NCI-H82 (cell line): Measurements from ENCODE around the gene NBPF6.
"Not testable (repeated sequence)": the region's sequence is repeated elsewhere in the genome, so short reads cannot be mapped to it uniquely, and the experiment has no call there.

Experiments
- DNase-seq: peaks from one replicate; lab custom pipeline; 2025; lab: John Stamatoyannopoulos, UW

Gene NBPF6

GRCh38 chr1:108450043-108450442 lies at the start of gene NBPF6:
Gene NBPF6 (plus strand): TSS chr1:108450343. CDS start chr1:108450602, 259 bp downstream.
- not testable (repeated sequence) for DNase-seq

DNA sequence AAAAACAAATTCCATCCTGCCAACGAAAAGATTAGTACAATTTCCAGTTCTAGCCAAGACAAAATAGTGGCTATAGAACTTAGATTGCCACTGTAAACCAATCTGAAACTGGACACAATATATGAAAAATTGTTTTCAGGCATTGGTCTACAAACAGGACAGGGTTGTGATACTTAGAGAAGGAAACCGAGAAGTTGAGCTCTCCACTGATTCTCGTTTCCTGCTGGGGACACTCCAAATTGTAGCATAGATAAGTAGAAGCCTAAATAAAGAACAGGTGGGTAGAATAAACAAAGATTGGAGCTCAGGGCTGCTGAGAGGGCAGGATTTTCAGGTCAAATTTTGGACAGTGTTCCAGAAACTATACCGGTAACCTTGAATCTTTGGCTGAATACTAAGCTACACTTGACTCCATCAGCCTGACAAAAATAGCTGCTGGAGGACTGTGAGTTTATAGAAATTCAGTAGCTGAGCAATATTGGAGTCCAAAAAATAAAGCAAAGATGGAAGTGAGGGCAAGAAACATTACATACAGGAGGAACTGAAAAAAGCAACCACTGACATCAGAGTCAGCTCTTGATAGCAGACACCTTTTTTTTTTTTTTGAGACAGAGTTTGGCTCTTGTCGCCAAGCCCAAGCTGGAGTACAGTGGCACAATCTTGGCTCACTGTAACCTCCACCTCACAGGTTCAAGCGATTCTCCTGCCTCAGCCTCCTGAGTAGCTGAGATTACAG lies 38.9 kb upstream of the NBPF6 start:
- DNase-seq, result not testable (repeated sequence)

DNA sequence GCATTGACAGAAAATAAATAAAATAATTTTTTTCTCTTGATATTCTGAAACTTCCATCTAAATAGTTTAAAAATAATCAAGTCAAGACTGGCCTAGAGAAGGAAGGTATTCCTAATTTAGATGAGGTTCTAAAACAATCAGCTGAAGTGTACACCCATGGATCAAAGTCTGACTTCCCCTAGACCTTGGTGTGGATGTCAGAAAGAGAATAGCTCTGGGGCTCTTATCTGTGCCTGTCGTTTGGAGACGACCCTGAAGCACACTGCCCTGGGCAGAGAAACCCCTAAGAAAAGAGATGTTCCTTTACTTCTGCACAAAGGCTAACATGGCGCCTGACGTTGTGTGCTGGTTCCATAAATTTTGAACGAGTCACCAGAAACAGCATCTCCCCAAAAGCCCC lies 30.0 kb upstream of the NBPF6 start:
- not testable (repeated sequence) for DNase-seq

DNA sequence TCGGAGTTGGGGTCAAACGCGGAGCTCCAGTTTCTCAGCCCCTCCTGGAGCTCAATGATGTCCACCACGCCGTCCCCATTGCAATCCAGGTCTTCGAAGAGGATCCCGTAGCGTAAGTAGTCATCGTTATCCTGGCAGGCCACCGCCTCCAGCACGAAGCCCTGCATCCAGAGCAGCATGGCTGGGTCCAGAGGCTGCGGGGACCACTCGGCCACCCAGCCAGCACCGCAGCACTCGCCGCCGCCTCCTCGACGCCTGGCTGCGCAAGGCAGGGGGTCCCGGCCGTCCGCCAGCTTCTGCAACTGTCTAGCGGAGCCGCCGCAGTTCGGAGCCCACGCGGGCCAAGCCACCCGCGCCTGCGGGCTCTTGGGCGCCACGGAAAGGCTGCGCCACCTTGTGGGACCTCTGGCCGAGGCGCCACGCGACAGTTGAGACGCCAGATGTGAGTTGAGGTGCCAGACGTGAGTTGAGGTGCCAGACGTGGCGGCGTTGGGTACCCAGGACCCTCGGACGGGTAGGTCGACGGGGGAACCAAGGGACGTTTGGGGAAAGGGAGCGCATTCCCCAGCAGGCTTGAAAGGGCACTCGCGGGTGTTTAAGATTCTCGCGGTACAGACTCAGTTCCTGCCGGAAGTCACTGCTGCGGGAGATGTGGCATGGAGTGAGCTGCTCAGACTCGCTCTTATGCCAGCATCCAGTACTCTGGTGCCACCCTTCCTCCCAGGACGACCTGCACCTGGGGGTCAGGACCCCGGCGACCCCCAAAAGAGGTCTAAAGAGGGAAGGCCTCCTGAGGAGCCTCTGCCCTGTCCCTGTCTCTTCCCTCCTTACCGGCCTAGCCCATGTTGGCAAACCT lies 28.9 kb upstream of the NBPF6 start:
- not testable (repeated sequence) for DNase-seq

DNA sequence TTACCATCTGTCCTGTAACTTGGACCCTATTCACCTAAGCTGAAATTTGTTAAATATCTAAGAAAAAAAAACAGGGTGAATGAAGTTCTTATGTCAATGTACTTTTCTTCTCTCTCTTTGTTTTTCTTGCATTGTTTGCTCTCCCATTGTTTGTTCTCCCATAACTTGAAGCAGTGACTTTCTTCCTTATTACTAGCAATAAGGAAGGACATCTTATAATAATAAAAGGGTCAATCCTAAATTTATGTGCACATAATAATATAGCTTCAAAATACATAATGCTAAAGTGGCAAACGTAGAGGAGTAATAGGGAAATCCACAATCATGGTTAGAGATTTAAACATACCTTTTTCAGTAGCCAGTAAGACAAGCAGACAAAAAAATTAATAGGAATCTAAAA lies 23.3 kb upstream of the NBPF6 start:
- DNase-seq, result not testable (repeated sequence)

GRCh38 chr1:108432002-108432401 lies 18.1 kb upstream of the NBPF6 start:
- not testable (repeated sequence) for DNase-seq

GRCh38 chr1:108433404-108433803 lies 16.7 kb upstream of the NBPF6 start:
- DNase-seq, result not testable (repeated sequence)

GRCh38 chr1:108438536-108438935 lies 11.6 kb upstream of the NBPF6 start:
- not testable (repeated sequence) for DNase-seq

- not testable (repeated sequence) for DNase-seq
These were observed 4.4 kb downstream of the NBPF6 start for GRCh38 chr1:108454521-108454920.

- DNase-seq, result not testable (repeated sequence)
These were observed 8.5 kb downstream of the NBPF6 start for GRCh38 chr1:108458661-108459060.

DNA sequence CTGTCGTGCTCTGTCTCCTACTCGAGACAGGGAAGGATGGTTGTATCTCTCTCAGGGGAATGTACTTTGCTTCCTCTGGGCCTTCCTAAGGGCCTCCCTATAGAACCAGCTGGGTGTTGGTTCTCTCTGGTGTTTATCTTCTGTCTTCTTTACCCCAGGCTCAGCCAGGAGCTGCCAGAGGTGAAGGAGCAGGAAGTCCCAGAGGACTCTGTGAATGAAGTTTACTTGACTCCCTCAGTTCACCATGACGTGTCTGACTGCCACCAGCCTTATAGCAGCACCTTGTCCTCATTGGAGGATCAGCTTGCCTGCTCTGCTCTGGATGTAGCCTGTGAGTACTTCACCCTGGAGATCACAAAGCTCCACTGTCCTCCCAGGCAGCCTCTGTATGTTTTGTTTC lies 11.6 kb downstream of the NBPF6 start:
- DNase-seq, result not testable (repeated sequence)

DNA sequence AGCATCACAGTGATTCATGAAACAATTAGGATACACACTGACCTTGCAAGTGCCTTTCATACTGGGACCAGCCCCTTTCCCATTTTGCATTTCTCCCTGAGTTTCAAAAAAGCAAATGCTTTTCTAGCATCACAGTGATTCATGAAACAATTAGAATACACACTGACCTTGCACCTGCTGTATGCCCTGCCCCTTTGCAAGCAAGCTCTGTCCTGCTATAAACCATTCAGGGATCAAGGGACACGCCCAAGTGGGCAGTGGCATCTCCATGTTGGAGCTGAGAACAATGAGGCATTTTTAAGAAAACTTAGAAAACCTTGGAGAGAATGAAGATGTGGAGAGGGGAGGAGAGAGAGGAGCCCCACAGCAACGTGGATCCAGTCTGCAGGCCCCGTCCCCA lies 13.8 kb downstream of the NBPF6 start:
- not testable (repeated sequence) for DNase-seq

DNA sequence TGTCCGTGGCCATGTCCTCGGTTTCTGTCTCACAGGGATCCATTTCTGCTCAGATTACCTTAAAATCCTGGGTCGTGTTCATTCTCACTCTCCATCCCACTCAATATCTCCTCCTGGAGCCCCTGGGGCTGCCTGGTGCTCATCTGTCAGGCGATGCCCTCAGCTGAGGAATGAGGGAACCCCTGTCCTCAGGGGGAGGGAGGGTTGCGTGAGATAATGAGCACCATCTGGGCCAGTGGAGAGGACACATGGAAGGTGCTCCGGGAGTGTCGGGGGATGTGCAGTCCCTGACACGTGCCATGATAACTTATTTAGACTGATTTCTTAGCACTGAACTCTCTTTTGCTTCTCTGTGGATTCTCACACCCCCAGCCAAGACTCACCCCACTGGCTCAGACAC lies 16.0 kb downstream of the NBPF6 start:
- DNase-seq, result not testable (repeated sequence)

DNA sequence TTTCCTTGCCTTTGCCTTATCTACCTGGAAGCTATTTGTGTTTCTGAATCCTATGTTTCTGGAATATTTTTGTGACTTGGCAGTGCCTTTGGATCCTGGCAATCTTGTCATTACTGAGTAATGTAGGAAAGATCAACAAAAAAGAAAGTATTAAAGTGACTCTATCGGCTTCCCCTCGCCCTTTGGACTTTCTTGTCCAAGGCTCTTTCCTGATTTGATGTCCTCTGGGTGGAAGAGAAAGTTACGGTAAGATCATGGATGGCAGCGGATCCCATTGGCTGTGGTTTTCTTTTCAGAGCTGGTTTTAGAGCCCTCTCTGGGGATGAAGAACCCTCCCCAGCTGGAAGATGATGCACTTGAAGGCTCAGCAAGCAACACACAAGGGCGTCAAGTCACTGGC lies 17.0 kb downstream of the NBPF6 start:
- DNase-seq, result not testable (repeated sequence)

- DNase-seq, result not testable (repeated sequence)
These were observed 20.6 kb downstream of the NBPF6 start for GRCh38 chr1:108470750-108471149.

DNA sequence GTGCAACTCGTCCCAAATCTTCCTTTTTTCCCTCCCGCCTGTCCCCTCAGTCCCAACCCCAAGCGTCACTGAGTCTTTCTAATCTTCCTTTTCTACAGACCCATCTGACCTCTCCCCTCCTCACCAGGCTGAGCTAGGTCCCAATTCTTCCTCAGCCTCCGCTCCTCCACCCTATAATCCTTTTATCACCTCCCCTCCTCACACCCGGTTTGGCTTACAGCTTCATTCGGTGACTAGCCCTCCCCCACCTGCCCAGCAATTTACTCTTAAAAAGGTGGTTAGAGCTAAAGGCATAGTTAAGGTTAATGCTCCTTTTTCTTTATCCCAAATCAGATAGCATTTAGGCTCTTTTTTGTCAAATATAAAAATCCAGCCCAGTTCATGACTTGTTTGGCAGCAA lies 24.4 kb downstream of the NBPF6 start:
- peak; percentile 60 for DNase-seq

DNA sequence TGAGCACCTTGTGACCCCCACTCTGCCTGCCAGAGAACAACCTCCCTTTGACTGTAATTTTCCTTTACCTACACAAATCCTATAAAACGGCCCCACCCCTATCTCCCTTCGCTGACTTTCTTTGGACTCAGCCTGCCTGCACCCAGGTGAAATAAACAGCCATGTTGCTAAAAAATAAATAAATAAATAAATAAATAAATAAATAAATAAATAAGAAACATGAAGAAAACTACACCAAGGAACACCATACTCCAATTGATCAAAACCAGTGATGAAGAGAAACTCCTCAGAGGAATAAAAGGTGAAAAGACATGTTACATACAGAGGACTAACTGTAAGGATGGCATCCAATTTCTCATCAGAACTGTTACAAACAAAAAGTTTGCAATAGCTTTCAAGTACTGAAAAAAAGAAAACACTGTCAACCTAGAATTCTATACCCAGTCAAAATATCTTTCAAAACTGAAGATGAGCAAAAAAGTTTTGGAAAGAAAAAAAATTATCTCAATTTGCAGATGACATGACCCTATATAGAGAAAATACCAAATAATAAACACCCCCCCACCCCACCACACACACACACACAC lies 28.4 kb downstream of the NBPF6 start:
- no peak for DNase-seq

DNA sequence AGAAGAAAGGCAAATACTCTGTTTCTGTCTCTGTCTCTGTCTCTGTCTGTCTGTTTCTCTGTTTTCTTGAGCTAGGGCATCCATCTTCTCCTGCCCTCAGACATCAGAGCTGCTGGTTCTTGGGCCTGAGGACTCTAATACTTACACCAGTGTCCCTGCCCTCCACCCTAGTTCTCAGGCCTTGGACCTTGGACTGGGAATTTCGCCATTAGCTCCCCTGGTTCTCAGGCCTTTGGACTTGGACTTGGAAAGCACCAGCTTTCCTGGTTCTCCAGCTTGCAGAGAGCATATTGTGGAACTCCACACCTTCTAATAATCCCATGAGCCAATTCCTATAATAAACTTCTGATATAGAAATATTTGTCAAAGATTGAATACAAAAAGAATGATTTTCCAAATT lies 32.6 kb downstream of the NBPF6 start:
- no peak for DNase-seq

- DNase-seq, result not testable (repeated sequence)
These were observed 35.8 kb downstream of the NBPF6 start for GRCh38 chr1:108485990-108486389.

DNA sequence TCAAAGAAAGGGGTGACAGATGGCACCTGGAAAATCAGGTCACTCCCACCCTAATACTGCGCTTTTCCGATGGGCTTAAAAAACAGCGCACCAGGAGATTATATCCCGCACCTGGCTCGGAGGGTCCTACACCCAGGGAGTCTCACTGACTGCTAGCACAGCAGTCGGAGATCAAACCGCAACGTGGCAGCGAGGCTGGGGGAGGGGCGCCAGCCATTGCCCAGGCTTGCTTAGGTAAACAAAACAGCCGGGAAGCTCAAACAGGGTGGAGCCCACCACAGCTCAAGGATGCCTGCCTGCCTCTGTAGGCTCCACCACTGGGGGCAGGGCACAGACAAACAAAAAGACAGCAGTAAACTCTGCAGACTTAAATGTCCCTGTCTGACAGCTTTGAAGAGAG lies 36.6 kb downstream of the NBPF6 start:
- DNase-seq, result not testable (repeated sequence)

GRCh38 chr1:108495008-108495407 lies 44.9 kb downstream of the NBPF6 start:
- DNase-seq, result not testable (repeated sequence)

GRCh38 chr1:108496856-108497255 lies 46.7 kb downstream of the NBPF6 start:
- not testable (repeated sequence) for DNase-seq

DNA sequence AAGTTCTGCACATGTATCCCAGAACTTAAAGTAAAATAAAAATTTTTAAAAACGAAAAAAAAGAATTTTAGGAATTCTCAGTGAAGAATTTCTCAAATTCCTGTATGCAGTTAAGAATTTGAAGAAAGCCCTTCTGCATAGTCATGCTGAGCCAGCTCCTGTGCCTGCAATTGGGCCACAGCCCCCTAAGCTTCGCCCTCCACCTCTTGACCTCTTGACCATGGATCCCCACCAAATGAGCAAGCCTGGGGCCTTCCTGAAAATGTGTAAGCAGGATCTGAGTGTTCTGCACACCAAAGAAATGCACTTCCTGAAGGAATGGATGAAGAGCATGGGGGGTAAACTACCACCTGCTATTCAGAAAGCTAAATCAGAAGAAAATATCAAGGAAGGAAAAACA lies 52.0 kb downstream of the NBPF6 start:
- DNase-seq, result no peak
